Fibroblast of the conjunctiva (primary cell): ENCODE results near the gene TMEM151B.
"Not testable (repeated sequence)": the region's sequence is repeated elsewhere in the genome, so short reads cannot be mapped to it uniquely, and the experiment has no call there.

Experiments used
- DNase-seq: peaks from one replicate; pipeline ENCODE4 v3.0.0-alpha.2; 2010; ENCODE audit warnings: low read depth

The TMEM151B gene

DNA sequence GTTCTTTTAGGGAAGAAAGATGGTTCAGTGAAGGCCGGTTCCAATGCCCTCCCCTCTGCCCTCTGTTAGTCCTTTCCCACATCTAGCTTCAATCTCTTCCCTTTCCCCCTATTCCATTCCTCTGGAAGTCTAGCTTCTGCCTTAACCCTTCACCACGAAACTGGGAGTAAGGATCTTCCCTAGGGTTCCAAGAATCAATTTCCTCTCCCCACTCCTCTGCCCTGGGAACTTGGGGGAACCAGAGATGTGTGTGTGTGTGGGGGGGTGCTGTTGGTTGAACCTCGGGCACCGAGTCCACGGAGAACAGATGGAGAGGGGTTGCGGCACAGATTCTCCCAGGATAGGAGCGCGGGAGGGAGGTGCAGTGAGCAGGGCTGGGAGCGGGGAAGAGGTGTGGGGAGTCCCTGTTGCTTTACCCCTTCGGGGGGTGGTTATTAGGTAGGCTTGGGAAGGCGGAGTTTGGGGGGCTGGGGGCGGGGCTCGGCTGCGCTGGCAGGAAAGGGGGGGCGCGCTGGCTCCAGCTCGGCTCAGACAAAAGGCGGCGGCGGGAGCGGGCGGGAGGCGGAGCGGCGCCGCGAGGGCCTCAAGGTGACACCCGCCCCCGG is at the start of gene TMEM151B:
TMEM151B (plus strand) TSS at position 530 of the 605 bp plus-strand sequence. CDS start 293 bp downstream, outside the sequence.
- no peak for DNase-seq

DNA sequence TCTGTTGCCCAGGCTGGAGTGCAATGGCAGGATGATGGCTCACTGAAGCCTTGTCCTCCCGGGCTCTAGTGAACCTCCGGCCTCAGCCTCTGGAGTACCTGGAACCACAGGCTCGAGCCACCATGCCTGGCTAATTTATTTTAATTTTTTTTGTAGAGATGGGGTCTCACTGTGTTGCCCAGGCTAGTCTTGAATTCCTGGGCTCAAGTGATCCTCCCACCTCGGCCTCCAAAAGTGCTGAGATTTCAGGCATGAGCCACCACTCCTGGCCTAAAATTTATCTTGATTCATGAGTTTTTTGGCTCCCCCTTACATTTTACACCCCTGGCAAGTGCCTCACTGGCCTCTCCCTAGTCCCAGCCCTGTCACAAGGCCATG is 49.3 kb upstream of the TMEM151B start:
- no peak for DNase-seq

DNA sequence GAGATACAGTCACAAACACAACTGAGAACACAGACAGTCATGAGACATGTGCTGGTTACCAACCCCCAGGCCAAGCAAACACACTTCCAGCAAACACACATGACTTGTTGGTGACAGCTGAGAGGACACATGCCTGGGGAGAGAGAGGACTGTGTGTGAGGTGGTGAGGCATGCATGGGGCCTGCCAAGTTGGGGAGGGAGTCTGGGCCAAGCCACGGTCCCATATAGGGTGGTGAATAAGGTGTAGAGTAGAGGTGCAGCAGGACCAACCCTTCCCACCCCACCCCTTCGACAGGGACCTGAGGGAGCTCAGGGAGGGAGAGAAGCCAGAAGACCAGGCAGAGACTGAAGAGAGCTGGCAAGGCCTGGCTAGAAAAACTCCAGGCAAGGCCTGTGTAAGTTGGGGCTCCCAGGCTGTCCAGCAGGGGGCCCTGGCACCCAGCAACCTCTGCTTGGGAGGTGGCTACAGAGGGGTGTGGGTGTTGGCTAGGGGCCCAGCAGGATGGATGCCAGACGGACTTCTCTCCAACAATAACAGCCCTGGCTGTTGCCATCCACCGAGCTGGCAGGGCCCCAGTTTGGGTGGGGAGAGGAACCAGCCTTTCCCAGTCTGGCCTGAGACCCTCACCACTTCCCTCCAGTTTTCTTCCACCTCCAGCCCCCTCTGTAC is 48.8 kb upstream of the TMEM151B start:
- peak; percentile 88 for DNase-seq

GRCh38 chr6:44221961-44222335 is 48.3 kb upstream of the TMEM151B start:
- no peak for DNase-seq

DNA sequence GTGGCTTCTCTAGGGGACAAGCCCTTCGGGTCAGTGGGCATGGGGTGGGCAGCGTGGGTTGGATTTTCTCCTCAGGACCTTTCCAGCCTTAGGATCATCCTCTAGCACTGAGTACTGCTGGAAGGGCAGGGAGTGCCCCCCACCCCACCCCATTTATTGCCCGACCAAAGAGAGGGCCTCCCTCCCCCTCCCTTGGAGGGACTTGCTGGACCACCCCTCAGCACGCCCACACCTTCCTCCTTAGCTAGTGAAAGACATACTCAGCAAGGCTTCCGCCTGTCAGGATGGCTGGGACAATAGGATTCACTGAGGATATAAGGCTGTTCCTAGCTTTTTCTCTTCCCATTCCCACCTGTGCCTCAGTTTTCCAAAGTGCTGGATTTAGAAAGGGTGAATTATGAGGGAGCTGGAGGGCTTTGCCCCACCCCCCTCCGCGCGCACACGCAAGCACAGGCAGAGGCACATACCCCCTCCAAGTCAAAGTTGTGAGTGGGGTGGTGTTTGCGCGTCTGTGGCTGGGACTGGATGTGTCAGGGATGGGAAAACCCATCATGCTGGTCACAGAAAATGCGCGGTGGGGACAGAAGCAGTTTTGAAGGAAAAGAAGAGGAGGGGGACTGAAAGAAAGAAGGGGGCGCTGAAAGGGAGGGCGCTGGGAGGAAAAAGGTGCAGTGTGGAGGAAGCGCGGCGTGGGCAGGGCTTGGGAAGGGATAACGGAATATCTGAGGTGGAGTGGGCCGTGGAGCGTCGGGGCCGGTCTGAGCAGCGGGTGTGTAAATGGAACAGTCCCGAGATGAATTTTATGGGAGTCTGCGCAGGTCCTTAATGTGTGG is 47.5 kb upstream of the TMEM151B start:
- DNase-seq: no peak

DNA sequence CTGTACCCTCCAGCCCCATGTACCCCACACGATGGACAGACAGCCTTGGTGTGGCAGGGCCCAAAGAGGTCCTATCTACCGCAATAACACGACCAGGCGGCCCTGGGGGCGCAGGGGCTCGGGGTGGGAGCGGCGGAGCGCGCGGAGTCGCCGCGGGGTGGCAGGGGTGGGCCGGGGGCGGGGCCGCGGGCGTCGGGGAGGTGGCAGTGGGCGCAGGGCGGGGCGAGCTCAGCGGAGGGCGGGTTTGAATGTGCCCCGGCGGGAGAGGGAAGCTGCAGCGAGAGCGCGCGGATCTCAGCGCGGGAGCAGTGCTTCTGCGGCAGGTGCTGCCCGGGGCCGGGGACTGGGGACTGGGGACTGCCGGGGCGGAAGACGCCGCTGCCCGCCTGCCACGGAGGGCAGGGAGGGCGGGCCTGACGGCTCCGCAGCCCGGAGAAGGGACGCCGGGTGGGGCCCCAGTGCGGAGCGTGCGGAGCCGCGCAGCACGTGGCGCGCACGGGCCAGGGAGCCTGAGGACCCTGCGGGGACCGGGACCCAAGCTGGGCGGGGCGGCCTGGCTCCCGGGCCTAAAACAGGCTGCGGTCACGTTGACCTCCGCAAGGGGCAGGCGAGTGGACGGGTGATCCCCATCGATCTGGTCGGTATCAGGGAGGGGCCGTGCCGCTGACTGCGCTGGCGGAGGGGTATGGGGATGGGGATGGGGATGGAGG is 46.8 kb upstream of the TMEM151B start, which contains the start of gene SLC29A1:
SLC29A1 (plus strand) TSS at position 277 of the 710 bp plus-strand sequence. CDS start 3,719 bp downstream, outside the sequence.
- no peak for DNase-seq

GRCh38 chr6:44224029-44224964 is 46.0 kb upstream of the TMEM151B start:
- no peak for DNase-seq

DNA sequence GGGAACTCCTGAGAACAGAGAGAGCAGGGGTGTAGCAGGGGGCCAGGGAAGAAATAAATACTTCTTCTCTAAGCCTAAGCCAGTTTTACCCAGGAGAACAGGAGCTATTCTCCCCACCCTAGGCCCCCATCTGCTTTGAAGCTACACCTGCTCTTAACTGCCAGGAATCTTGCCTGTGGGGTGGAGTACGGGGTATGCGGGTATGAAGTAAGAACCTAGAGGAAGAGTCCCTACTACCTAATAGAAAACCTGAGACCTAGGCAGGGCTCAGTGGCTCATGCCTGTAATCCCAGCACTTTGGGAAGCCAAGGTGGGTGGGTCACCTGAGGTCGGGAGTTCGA is 45.3 kb upstream of the TMEM151B start:
- DNase-seq: no peak

DNA sequence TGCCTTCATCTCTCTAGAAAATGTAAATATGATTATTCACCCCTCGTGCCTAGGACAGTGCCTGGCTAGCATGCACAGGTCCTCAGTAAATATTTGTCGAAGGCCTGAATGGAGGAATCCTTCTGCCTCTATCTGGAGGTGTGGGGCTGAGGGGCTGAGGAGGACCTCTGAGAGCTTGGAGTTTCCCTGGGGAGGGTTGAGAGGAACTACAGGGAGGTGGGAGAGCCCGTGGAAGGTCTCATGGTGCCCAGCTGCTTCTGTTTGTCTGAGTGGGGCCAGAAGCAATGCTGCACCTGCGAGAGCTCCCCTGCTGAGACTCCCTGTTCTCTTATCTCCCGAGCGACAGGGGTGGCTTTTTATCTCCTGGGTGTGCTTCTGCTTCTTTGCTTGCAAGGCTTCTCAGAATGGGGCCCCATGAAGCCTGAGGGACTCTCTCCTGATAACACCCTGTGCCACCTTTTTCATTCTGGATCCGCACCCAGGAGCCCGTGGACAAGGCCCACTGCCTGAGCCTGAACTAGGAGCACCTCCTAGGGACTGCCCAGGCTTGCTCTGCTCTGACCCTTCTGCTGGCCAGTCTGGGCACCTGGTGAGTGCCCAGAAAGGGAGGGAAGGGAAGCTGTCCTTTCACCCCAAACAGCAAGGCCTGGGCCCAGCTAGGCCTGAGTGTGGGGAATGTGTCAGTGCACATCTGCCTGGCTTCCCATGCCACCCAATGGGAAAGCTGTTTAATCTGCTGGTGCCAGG is 44.5 kb upstream of the TMEM151B start:
- DNase-seq: no peak

DNA sequence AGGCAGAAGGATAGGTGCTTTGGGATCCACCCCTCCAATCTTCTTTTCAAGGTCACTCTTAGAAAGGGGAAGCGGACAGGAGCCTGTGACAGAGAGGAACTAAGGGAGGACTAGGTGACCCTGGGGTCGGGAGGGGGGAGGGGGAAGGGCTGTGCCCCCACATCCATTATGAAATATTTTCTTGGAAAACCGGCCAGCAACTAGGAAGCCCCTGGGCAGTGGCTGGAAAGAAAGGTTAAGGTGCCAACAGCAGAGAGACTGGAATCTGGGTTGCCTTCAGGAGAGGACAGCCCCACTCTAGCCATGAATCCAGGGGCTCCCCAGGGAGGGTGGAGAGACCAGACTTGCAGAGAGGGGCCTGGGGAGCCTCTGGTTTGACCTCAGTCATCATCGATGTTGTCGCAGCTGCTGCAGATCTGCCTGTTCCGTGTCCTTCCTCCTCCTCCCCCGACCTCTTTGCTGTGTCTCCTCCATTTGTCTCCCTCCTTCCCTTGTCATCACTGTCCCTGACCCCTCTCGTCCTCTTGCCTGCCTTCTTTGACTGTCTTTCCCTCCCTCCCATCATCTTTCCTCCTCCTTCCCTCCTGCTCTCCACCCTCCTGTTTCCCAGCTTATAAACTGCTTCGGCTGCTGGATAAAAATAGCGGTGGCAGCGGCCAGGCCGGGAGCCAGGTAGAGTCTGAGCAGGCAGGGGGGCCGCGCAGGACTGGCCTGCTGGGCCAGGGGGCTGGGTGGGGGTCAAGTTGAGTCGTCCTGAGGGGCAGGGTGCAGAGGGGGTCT is 43.7 kb upstream of the TMEM151B start:
- no peak for DNase-seq

DNA sequence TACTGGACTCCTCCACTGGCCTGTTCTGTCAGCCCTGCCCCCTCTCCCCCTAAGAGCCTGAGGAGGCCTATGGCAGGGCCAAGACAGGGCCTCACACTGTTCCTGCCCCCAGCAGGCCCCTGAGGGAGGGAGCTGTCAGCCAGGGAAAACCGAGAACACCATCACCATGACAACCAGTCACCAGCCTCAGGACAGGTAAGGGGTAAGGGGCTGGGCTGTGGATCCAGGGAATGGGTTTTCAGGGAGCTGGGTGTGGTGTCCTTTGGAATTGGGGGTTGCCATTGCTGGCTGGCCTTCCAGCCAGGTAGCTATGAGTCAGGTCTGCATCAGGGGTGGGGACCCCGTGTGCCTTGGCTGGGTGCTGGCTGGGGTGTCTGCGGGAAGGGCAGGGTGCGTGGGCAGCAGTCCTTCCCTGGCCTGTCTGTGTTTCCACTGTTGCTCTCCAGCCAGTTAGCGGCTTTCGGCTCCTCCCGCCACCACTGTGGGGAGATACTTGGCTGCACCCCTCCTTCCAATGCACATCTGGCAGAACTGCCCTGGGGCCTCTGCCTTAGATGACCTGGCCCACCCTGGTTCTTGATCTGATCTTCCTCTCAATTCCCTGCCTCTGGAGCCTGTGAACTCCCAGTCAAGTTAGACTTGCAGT is 43.0 kb upstream of the TMEM151B start:
- no peak for DNase-seq

GRCh38 chr6:44228031-44228430 is 42.2 kb upstream of the TMEM151B start:
- no peak for DNase-seq

DNA sequence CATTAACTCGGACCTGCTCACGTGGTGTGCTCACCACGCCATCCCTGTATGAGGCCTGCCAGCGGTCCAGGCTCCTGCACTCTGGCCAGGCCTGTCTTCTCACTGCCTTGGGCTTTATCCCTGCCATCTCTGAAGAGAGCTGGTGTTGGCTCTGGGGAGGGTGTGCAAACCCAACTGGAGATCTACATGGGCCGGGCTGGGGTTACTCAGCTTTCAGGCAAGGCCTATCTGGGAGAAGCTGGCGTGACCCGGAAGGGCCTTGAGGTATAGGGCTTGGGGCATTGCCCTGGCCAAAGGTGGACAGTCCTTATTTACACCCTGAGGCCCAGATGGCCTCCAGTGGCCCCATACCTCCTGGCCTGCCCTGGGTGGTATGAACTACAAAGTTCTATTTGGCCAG is 41.8 kb upstream of the TMEM151B start:
- DNase-seq: no peak

GRCh38 chr6:44228836-44229235 is 41.4 kb upstream of the TMEM151B start:
- no peak for DNase-seq

DNA sequence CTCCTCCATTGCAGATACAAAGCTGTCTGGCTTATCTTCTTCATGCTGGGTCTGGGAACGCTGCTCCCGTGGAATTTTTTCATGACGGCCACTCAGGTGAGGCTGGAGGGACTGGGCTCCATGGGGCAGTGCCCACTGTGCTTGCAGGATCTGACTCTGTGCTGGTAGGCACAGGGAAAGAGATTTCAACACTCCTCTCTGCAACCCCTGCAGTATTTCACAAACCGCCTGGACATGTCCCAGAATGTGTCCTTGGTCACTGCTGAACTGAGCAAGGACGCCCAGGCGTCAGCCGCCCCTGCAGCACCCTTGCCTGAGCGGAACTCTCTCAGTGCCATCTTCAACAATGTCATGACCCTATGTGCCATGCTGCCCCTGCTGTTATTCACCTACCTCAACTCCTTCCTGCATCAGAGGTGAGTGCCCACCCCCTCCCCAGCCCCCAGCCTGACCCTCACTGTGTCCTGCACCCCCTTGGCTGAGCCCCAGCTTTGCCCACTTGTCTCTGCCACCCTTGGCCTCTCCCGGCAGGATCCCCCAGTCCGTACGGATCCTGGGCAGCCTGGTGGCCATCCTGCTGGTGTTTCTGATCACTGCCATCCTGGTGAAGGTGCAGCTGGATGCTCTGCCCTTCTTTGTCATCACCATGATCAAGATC is 40.7 kb upstream of the TMEM151B start:
- no peak for DNase-seq

GRCh38 chr6:44230034-44230675 is 40.1 kb upstream of the TMEM151B start:
- no peak for DNase-seq

DNA sequence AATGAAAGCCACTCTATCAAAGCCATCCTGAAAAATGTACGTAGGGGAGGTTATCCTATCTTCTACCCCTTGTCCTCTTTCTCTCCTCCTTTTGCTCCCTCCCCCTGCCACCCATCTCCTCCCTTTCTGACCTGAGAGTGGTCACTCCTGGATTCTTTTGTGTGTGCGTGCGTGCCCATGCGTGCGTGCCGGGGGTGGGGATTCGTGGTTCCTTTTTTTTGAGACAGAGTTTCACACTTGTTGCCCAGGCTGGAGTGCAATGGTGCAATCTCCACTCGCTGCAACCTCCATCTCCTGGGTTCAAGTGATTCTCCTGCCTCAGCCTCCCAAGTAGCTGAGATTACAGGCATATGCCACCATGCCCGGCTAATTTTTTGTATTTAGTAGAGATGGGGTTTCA is 38.8 kb upstream of the TMEM151B start:
- DNase-seq: not testable (repeated sequence)
